GM12892 (cell line): ENCODE results near the gene PDPK1.
"Not testable (repeated sequence)": the region's sequence is repeated elsewhere in the genome, so short reads cannot be mapped to it uniquely, and the experiment has no call there.

Source experiments
- DNase-seq: peaks from one replicate; pipeline ENCODE4 v3.0.0; 2011; ENCODE audit not compliant: insufficient read length
- FAIRE-seq: peaks from 2 replicates; lab custom pipeline; 2011; peaks lifted over from hg19 to GRCh38; lab: Jason Lieb, UNC
- POLR2A ChIP-seq: IDR thresholded peaks from 2 replicates; pipeline ENCODE4 v1.6.1; 2011; ENCODE audit warnings: low read depth, low read length, control low read depth
- POLR2AphosphoS5 ChIP-seq: IDR thresholded peaks from 2 replicates; pipeline ENCODE4 v1.6.1; 2011; ENCODE audit warnings: low read depth, low read length, control low read depth
- TAF1 ChIP-seq: IDR thresholded peaks from 2 replicates; pipeline ENCODE4 v1.6.1; 2011; ENCODE audit warnings: low read depth, mild to moderate bottlenecking, control low read depth, low read length, borderline replicate concordance

The PDPK1 gene

GRCh38 chr16:2580818-2581217 is 43.0 kb downstream of the PDPK1 start:
- not testable (repeated sequence) for DNase-seq, FAIRE-seq

GRCh38 chr16:2584729-2585650 is 47.2 kb downstream of the PDPK1 start:
- no peak for TF ChIP-seq POLR2AphosphoS5
- no peak for TF ChIP-seq POLR2A
- no peak for TF ChIP-seq TAF1
- DNase-seq (no peak), FAIRE-seq (no peak)

GRCh38 chr16:2585651-2586081 is 47.8 kb downstream of the PDPK1 start:
- no peak for TF ChIP-seq POLR2A
- TF ChIP-seq TAF1: no peak
- TF ChIP-seq POLR2AphosphoS5: no peak
- FAIRE-seq (no peak), DNase-seq (no peak)

- no peak for DNase-seq
- FAIRE-seq: no peak
- TF ChIP-seq TAF1: no peak
- TF ChIP-seq POLR2A: no peak
- no peak for TF ChIP-seq POLR2AphosphoS5
These were observed 48.4 kb downstream of the PDPK1 start for GRCh38 chr16:2586241-2586640.

GRCh38 chr16:2586901-2587480 is 49.2 kb downstream of the PDPK1 start:
- TF ChIP-seq TAF1 (no peak), POLR2A (no peak), POLR2AphosphoS5 (no peak)
- FAIRE-seq (no peak), DNase-seq (no peak)

GRCh38 chr16:2587891-2588565 is 50.2 kb downstream of the PDPK1 start:
- no peak for TF ChIP-seq POLR2AphosphoS5
- no peak for TF ChIP-seq POLR2A
- no peak for TF ChIP-seq TAF1
- FAIRE-seq (no peak), DNase-seq (no peak)

GRCh38 chr16:2591476-2592240 is 53.8 kb downstream of the PDPK1 start:
- no peak for TF ChIP-seq POLR2AphosphoS5
- no peak for TF ChIP-seq TAF1
- TF ChIP-seq POLR2A: no peak
- no peak for FAIRE-seq
- DNase-seq: no peak

GRCh38 chr16:2592786-2593185 is 55.0 kb downstream of the PDPK1 start:
- no peak for DNase-seq
- TF ChIP-seq TAF1: no peak
- TF ChIP-seq POLR2A: no peak
- no peak for TF ChIP-seq POLR2AphosphoS5
- FAIRE-seq: no peak

GRCh38 chr16:2595393-2596205 is 57.8 kb downstream of the PDPK1 start:
- TF ChIP-seq POLR2AphosphoS5 (no peak), TAF1 (no peak), POLR2A (no peak)
- DNase-seq (no peak), FAIRE-seq (no peak)
